ENCODE results near the gene ANKLE1. TPM values are rescaled to one million over a fixed set of nuclear protein-coding genes. Genes with fewer than 3 reads are reported as not detected.

ANKLE1 gene
- total and polyA plus RNA-seq, 2 experiments from 2014 or later: 9.1 to 20.2 TPM

DNA sequence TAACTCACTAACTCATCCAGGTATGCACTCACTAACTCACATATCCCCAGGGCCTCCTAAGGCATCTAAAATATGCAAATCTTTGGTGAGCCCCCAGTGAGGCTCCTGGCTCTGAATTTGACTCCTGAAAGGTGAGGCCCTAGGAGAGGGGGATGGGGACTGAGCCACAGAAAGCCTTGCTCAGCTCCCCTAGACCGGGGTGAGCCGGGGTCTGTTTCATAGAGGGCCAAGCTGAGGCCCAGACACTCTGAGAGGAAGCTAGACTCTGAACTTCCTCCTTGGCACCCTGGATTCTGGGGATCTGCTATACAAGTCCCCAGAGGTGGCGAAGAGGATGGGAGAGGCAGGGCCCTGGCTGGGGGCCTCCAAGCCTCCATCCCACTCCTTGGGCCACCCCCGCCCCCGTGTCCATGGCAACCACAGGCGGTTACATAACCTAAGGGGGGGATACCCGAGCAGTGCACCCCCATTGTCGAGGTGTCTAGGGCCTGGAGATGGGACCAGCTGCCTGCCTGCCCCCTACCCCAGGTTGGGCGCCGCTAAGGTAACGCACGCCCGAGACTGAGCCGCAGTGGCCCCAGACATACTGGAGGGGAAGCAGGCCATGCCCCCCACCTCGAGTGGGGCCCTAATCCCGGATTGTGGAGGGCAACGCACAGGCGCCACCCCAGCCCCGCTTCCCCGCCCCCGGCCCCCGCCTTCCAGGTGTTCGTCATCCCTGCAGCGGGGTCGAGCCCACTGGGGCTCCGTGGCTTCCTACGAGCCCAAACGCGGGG lies 20.9 kb downstream of the ANKLE1 start:
- peak overlapping the region; percentile 74 for H3K4me3 ChIP-seq
- H3K4me1 ChIP-seq (ENCODE audit: insufficient read depth): peaks cover 34% of the 10 kb centered on the region
- H2AFZ ChIP-seq: no peak overlapping the region
- Mint-ChIP-seq H3K36me3 (ENCODE audit: low read depth) (peaks cover 19% of the 10 kb centered on the region), H3K27me3 (ENCODE audit: insufficient read depth, low read depth, poor library complexity) (peaks cover 18% of the 10 kb centered on the region), H3K27ac (0 out of 2 replicates have a peak overlapping the region, but pooled peaks have one; percentile 36), H3K9me3 (peaks cover 7% of the 10 kb centered on the region; the same call in 2 of the 3 replicates), H3K4me1 (peaks cover 32% of the 10 kb centered on the region), H3K4me3 (peak overlapping the region; percentile 70)
- H3K36me3 ChIP-seq (ENCODE audit: insufficient read depth): no peaks in the 10 kb centered on the region
- TF ChIP-seq STAT1 (IDR thresholded peaks at IDR 0.05; ENCODE audit: unreplicated experiment): no peak
- no peak for TF ChIP-seq EZH2phosphoT487 (IDR thresholded peaks at IDR 0.05; ENCODE audit: unreplicated experiment)
- TF ChIP-seq ZNF331 (CRISPR knock-in tag; IDR thresholded peaks at IDR 0.05; ENCODE audit: low read depth): no peak
- TF ChIP-seq, protein P1, sequence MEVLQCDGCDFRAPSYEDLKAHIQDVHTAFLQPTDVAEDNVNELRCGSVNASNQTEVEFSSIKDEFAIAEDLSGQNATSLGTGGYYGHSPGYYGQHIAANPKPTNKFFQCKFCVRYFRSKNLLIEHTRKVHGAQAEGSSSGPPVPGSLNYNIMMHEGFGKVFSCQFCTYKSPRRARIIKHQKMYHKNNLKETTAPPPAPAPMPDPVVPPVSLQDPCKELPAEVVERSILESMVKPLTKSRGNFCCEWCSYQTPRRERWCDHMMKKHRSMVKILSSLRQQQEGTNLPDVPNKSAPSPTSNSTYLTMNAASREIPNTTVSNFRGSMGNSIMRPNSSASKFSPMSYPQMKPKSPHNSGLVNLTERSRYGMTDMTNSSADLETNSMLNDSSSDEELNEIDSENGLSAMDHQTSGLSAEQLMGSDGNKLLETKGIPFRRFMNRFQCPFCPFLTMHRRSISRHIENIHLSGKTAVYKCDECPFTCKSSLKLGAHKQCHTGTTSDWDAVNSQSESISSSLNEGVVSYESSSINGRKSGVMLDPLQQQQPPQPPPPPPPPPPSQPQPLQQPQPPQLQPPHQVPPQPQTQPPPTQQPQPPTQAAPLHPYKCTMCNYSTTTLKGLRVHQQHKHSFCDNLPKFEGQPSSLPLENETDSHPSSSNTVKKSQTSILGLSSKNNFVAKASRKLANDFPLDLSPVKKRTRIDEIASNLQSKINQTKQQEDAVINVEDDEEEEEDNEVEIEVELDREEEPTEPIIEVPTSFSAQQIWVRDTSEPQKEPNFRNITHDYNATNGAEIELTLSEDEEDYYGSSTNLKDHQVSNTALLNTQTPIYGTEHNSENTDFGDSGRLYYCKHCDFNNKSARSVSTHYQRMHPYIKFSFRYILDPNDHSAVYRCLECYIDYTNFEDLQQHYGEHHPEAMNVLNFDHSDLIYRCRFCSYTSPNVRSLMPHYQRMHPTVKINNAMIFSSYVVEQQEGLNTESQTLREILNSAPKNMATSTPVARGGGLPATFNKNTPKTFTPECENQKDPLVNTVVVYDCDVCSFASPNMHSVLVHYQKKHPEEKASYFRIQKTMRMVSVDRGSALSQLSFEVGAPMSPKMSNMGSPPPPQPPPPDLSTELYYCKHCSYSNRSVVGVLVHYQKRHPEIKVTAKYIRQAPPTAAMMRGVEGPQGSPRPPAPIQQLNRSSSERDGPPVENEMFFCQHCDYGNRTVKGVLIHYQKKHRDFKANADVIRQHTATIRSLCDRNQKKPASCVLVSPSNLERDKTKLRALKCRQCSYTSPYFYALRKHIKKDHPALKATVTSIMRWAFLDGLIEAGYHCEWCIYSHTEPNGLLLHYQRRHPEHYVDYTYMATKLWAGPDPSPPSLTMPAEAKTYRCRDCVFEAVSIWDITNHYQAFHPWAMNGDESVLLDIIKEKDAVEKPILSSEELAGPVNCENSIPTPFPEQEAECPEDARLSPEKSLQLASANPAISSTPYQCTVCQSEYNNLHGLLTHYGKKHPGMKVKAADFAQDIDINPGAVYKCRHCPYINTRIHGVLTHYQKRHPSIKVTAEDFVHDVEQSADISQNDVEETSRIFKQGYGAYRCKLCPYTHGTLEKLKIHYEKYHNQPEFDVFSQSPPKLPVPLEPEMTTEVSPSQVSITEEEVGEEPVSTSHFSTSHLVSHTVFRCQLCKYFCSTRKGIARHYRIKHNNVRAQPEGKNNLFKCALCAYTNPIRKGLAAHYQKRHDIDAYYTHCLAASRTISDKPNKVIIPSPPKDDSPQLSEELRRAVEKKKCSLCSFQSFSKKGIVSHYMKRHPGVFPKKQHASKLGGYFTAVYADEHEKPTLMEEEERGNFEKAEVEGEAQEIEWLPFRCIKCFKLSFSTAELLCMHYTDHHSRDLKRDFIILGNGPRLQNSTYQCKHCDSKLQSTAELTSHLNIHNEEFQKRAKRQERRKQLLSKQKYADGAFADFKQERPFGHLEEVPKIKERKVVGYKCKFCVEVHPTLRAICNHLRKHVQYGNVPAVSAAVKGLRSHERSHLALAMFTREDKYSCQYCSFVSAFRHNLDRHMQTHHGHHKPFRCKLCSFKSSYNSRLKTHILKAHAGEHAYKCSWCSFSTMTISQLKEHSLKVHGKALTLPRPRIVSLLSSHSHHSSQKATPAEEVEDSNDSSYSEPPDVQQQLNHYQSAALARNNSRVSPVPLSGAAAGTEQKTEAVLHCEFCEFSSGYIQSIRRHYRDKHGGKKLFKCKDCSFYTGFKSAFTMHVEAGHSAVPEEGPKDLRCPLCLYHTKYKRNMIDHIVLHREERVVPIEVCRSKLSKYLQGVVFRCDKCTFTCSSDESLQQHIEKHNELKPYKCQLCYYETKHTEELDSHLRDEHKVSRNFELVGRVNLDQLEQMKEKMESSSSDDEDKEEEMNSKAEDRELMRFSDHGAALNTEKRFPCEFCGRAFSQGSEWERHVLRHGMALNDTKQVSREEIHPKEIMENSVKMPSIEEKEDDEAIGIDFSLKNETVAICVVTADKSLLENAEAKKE (CRISPR knock-in tag; IDR thresholded peaks at IDR 0.05): no peak
- no peak for TF ChIP-seq EZH2 (IDR thresholded peaks at IDR 0.05; ENCODE audit: low read depth, unreplicated experiment)
- TF ChIP-seq ZNF114 (CRISPR knock-in tag; IDR thresholded peaks at IDR 0.05): no peak
- TF ChIP-seq, protein P2, sequence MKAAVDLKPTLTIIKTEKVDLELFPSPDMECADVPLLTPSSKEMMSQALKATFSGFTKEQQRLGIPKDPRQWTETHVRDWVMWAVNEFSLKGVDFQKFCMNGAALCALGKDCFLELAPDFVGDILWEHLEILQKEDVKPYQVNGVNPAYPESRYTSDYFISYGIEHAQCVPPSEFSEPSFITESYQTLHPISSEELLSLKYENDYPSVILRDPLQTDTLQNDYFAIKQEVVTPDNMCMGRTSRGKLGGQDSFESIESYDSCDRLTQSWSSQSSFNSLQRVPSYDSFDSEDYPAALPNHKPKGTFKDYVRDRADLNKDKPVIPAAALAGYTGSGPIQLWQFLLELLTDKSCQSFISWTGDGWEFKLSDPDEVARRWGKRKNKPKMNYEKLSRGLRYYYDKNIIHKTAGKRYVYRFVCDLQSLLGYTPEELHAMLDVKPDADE (IDR thresholded peaks at IDR 0.05): no peak
- no peak for TF ChIP-seq CREB1 (CRISPR knock-in tag; IDR thresholded peaks at IDR 0.05; ENCODE audit: low read depth)
- TF ChIP-seq, protein P3, sequence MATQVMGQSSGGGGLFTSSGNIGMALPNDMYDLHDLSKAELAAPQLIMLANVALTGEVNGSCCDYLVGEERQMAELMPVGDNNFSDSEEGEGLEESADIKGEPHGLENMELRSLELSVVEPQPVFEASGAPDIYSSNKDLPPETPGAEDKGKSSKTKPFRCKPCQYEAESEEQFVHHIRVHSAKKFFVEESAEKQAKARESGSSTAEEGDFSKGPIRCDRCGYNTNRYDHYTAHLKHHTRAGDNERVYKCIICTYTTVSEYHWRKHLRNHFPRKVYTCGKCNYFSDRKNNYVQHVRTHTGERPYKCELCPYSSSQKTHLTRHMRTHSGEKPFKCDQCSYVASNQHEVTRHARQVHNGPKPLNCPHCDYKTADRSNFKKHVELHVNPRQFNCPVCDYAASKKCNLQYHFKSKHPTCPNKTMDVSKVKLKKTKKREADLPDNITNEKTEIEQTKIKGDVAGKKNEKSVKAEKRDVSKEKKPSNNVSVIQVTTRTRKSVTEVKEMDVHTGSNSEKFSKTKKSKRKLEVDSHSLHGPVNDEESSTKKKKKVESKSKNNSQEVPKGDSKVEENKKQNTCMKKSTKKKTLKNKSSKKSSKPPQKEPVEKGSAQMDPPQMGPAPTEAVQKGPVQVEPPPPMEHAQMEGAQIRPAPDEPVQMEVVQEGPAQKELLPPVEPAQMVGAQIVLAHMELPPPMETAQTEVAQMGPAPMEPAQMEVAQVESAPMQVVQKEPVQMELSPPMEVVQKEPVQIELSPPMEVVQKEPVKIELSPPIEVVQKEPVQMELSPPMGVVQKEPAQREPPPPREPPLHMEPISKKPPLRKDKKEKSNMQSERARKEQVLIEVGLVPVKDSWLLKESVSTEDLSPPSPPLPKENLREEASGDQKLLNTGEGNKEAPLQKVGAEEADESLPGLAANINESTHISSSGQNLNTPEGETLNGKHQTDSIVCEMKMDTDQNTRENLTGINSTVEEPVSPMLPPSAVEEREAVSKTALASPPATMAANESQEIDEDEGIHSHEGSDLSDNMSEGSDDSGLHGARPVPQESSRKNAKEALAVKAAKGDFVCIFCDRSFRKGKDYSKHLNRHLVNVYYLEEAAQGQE (IDR thresholded peaks at IDR 0.05; ENCODE audit: unreplicated experiment): no peak
- no peak for TF ChIP-seq JUNB (IDR thresholded peaks at IDR 0.05; ENCODE audit: unreplicated experiment)
- TF ChIP-seq POLR2AphosphoS5 (IDR thresholded peaks at IDR 0.05; ENCODE audit: low read depth): no peak
- TF ChIP-seq NANOG (IDR thresholded peaks at IDR 0.05; ENCODE audit: borderline replicate concordance): no peak
- TF ChIP-seq, protein P4, sequence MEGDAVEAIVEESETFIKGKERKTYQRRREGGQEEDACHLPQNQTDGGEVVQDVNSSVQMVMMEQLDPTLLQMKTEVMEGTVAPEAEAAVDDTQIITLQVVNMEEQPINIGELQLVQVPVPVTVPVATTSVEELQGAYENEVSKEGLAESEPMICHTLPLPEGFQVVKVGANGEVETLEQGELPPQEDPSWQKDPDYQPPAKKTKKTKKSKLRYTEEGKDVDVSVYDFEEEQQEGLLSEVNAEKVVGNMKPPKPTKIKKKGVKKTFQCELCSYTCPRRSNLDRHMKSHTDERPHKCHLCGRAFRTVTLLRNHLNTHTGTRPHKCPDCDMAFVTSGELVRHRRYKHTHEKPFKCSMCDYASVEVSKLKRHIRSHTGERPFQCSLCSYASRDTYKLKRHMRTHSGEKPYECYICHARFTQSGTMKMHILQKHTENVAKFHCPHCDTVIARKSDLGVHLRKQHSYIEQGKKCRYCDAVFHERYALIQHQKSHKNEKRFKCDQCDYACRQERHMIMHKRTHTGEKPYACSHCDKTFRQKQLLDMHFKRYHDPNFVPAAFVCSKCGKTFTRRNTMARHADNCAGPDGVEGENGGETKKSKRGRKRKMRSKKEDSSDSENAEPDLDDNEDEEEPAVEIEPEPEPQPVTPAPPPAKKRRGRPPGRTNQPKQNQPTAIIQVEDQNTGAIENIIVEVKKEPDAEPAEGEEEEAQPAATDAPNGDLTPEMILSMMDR (conservative IDR thresholded peaks at IDR 0.05; ENCODE audit: low read depth in 2 of 2): no peak
- H3K27ac ChIP-seq (ENCODE audit: low read depth): peak overlapping the region; percentile 67; the same call in 1 of the 2 replicates
- ATAC-seq (peak; percentile 9), DNase-seq (ENCODE audit: low spot score) (peak; percentile 72)
- peaks cover 3% of the 10 kb centered on the region; the same call in 1 of the 2 replicates for H4K20me1 ChIP-seq (replicated peaks; ENCODE audit: insufficient read depth)
- H3K79me2 ChIP-seq (replicated peaks; ENCODE audit: insufficient read depth): peaks cover 12% of the 10 kb centered on the region
- no peaks in the 10 kb centered on the region for H3K9me2 ChIP-seq (ENCODE audit: insufficient read depth)
- peaks cover 36% of the 10 kb centered on the region for H3F3A ChIP-seq (replicated peaks; ENCODE audit: low read depth)
- H3K4me2 ChIP-seq: peak overlapping the region; percentile 80
- no peaks in the 10 kb centered on the region for H3K27me3 ChIP-seq (ENCODE audit: insufficient read depth)

All from GM23338 (cell line).